NCI-H2081 treated with DMSO at 0.1 percent for 48 hours (cell line): ENCODE data around the gene ATP1A1.
A peak's percentile ranks its signal among the peaks of the same experiment; 100 is the strongest.

Source experiments
- DNase-seq: peaks from one replicate; lab custom pipeline; 2025; lab: John Stamatoyannopoulos, UW

The ATP1A1 gene

DNA sequence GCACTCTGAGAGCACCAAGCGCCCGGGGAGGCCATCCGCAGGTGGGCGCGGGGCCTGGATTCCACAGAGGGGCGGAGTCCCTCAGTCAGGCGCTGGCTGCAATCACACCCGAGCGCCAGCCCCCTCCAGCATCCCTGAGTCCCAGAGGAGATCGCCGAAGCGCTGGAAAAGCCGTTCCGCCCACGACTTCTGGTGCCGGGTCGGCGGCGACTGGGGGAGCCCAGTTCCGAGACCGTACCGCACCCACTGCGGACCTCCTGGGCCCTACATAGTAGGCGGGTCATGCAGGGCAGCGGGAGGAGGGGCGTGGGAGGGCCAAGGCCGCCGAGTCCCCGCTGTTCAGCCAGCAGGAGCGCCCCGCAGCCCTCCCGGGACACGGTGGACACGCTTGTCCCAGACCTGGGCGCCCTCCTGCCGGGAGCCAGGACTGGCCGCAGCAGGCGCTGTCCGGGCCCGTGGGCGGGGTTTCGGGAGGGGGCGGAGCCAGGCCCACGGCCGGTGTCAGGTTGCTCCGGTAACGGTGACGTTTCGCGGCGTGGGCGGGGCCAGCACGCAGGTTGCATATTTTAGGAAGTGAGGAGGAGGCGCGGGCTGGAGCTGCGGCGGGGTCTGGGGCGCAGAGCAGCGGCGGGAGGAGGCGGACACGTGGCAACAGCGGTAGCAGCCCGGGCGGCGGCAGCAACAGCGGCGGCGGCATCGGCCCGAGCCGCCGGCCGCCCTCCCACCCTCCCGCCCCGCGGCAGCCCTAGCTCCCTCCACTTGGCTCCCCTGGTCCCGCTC lies at the start of gene ATP1A1:
Gene ATP1A1 (plus strand): TSS at position 594 of the 780 bp plus-strand sequence. CDS start 268 bp downstream, outside the sequence.
- DNase-seq = peak; percentile 1

DNA sequence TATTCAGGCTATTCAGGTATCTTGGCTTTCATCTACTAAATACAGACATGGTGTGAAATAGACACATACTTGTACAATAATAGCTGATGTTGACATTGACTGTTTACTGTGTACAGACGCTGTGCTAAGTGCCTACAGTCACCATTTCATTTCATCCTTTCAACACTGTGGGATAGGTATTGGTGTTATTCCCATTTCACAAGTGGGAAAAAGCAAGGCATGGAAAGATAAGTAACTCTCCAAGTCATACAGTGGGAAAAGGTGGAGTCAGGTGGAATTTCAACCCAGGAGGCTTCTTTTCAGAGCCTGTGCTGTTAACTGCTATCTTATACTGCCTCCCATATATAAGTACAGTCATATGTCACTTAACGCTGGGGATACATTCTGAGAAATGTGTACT lies 49.6 kb upstream of the ATP1A1 start:
- no peak for DNase-seq

DNA sequence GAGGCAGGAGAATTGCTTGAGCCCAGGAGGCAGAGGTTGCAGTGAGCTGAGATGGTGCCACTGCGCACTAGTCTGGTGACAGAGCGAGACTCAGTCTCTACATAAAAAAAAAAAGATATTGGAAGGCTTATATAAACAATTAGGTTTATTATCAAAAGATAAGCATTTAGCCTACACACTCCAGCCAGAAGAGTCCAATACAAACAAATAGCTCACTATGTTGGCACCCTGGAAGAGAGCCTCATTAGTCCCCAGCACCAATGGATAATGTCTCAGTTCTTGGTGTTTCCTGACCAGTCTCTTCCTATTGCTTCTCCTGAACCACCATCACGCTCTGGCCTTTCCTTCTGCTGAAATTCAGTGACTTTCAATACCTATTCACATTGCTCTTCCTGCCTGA lies 48.6 kb upstream of the ATP1A1 start:
- DNase-seq = no peak

DNA sequence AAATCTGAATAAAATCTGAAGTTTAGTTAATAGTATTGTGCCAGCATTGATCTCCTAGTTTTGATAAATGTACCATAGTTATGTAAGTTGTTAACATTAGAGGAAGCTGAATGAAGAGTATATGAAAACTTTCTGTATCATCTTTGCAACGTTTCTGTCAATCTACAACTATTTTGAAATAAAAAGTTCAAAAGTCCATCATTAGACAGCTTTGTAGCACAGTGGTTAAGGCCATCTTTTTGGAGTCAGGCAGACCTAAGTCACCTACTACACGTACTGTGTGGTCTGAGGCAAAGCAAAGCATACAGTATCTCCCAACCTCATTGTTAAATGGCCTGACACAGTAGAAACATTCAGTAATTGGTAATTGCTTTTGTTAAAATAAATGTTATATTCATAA lies 47.9 kb upstream of the ATP1A1 start:
- DNase-seq = no peak

DNA sequence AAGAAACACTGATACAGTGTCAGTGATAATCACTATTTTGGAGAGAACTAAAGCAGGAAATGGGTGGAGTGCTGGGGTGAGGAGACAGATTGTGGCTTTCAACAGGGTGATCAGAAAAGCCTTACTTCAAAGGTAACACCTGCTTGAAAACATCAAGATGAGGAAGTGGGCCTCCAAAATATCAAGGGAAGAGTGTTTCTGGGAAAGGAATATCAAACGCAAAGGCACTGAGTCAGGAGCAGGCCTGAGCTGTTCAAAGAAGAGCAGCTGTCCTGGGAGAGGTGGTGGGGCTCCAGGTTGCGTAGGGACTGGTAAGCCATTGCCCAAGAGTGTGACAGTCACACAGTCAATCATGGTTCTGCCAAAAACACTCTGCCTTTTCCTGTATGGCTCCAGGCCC lies 47.1 kb upstream of the ATP1A1 start:
- DNase-seq = no peak

DNA sequence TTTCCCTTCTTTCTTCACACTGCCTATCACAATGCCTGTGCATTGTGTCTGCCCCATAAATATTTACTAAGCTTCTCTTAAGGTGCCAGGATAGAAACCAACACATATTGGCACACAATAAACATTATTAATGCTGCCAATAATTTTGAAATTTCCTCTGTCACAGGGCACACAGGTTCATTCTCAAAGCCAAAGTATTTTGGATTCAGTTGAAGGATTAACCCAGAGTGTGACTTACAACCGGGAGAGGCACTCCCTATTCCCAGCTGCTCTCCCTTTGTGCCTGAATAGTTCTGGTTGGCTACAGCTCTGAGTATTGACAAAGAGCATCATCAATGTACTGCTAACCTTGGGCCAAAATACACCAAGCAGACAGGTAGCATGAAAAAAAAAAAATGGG lies 46.6 kb upstream of the ATP1A1 start:
- no peak for DNase-seq

DNA sequence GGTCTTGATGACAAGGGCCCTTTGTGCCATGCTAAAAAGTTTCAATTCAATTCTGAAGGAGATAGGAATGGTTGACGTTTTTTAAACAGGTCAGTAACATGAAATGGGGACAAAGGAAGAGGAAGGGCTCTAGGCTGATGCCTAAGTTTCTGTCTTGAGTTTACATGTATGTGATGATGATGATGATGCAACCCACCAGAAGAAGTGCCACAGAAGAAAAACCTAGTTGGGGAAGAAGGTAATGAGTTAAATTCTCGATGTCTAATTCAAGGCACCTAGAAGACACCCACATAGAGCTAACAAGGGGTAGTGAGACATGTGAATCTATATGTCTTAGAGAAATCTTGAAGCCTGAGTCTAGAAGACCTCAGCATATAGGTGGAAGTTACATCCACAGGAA lies 44.4 kb upstream of the ATP1A1 start:
- DNase-seq = no peak

DNA sequence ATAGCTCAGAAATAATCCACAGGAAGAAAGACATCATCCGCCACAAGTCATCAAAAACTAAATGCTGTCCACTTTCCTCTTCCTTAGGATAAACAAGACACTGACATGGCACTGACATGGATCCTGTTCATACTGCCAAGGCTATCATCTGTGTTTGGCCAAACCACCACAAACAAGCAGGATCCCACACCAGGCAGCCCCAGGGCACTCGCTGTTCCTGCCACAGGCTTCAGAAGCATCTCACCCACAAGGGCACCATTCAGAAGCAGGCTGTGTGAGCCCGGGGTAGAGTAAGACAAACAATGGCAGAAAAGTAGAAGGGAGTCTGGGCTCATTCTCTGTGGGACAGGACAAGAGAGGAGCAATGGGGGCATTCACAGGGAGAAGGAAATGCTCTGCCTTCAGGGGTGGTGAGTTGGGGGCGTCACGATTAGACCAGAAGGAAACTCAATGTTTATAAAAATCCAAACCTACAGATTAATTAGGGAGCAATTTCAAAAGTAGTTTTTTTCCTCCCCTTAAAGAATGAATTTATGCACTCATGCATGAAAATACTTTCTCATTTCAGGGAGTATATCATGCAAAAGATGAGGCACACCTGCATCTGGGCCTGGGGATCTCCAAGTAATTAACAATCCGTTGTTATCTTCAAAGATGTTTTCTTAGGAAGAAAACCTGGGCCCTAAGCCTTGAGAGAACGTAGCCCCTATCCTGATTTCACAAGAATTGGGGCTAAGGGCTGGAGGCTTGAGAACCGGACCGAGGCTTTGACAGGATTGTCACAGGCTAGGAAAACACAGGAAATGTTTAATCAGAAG lies 43.3 kb upstream of the ATP1A1 start:
- no peak for DNase-seq

DNA sequence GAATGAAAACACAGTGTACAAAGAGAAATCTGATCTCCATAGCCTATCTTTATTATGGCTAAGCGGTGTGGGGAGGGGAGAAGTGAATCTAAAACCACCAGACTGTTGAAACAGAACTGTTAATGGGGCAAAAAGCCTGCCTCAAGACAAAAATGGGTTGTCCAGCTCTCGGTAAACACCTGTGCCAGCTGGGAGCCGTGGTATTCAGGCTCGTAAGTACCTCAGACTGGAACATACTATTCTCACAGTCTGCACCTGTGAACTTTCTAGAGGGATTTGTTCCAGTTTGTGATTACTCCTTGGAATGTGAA lies 42.7 kb upstream of the ATP1A1 start:
- no peak for DNase-seq

DNA sequence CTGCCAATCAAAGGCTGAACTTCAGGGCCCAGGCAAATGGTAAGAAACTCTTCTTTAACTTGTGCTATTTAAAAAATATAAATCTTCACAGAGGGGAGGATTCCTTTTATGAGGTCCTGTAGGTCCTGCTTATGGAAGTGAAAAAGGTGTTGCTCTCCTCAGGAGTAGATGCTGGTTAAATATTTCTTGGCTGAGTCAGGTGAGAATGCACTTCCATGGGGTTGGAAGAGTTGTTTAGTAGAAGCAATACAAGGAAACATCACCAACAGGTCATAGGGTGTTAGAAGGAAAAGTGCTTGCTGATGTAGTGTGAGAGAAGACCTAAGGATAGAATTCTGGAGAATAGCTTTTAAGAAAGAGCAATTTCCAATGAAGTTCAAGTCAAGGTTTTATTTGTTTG lies 42.2 kb upstream of the ATP1A1 start:
- DNase-seq = no peak

DNA sequence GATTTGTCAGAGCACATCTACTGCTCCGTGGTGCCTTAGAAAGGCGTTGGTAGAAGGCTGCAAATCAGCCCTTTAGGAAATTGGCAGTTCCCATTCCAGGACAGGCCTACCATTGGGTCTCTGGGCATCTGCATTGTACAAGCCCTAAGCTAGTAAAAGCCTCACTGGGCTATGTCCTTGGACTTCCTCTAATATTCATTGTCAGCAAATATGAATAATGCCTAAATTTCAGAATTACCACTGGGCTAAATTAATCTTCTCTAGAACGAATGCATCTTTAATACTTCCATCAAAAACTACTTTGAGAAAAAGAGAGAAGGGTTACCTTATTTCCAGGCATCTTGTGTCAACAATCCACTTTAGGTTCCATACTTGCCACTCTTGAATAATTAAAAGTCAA lies 41.5 kb upstream of the ATP1A1 start:
- DNase-seq = no peak

DNA sequence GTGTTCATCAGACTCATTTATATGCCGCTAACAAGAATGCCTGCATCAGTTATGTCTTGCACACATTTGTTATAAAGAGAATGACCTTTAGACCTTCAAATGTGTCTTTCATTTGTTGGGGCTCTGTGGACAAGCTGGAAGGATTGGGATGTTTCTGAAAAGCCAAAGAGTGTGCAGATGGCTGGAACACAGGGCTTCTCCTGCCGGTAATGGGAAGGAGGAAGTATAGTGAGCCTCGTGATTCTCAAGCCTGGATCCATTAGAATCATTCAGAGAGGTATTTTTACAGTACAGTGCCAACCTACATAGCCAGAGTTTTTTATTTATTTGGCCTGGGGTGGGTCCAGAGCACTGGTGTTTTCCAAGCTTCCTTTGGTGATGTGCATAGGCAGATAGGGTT lies 40.6 kb upstream of the ATP1A1 start:
- DNase-seq = no peak

DNA sequence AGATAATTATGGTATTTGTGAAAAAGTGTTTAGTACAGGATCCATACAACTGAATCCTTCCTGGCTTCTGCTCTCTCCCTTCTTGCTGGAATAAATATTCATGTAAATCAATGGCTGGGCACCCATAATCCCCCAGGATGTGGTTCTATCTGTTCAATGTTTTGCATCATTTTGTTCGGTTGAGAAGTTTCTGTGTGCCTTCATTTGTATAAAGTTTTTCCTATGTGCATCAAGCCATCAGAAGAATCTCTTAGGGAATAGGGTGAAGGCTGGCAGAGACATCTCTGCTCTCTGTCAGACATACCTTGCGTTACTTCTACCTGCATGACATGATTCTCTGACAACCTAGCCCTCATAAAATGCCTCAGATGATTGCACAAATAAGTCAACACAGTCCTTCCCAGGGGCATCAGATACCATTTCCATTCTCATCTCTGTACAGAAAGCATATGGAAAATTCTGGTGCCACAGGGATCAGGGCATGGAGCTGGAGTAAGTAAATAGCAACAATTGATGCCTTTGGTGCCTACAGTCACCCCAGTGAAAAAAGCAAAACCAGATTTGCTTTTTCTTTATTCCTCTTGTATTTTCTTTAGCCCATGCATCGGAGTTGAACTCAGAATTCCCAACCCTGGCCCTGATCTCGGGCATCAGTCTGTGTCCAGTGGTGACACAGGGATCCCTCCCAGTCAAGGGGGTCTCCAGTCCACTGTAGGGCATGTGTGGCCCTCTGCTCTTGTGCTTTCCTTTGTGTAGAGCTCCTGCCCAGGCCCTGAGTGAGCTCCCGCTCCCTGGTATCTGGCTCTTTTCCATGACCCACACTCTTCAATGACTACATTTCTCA lies 39.7 kb upstream of the ATP1A1 start:
- no peak for DNase-seq

DNA sequence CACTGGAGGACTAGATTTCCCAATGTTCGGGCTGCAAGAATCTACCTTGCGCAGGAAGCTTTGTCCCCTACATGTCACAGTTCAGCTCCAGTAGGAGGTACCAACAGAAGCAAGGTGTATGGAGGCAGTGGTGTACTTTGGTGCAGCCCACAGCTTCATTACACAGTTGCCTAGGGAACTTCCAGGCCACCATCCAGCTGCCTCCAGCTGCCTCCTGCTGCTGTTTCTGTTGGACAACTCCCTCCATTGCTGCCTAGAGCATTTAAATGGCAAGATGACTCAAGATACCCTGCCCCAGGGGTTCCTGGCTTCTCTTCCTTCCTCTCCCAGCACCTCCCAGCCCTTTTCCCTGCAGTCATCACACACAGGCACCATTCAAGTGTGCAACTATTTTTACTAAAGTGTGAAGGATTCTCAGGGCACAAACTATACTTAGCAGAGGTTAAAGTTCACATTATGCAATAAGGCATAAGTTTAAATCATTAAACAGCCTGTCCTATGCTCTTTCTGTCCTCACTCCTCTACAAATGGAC lies 39.0 kb upstream of the ATP1A1 start:
- DNase-seq = no peak

DNA sequence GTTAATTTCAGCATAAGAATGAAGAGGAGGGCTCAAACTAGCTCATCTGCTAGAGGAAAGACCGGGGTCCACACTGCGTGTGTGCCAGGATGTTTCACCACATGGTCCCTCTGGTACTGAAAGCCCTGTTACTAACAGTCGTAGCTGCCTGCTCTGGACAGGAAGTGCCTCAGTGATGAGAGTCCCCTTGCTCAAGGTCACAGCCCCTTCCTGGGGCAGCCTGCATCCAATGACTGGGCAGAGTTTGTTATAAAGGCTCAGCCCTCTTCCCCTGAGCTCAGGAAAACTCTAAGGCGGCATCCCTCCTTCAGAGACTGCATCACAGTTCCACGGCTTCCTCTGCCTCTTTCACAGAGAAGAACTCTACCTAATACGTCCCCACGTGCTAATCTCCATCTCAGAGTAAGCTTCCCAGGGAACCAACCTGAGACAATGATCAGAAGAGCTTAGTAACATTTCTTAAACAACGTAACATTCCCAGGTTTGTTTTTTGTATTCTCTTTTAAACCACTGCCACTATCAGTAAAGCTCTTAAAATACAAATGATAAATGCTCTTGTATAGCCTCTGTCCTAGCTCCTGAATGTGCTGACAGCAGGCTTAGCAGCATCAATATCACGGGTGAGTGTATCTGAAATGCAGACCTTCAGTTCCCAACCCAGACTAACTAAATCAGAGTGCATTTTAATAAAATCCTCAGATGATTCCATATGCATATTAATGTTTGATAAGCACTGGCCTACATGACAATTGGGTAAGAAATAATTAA lies 38.0 kb upstream of the ATP1A1 start:
- DNase-seq = no peak

DNA sequence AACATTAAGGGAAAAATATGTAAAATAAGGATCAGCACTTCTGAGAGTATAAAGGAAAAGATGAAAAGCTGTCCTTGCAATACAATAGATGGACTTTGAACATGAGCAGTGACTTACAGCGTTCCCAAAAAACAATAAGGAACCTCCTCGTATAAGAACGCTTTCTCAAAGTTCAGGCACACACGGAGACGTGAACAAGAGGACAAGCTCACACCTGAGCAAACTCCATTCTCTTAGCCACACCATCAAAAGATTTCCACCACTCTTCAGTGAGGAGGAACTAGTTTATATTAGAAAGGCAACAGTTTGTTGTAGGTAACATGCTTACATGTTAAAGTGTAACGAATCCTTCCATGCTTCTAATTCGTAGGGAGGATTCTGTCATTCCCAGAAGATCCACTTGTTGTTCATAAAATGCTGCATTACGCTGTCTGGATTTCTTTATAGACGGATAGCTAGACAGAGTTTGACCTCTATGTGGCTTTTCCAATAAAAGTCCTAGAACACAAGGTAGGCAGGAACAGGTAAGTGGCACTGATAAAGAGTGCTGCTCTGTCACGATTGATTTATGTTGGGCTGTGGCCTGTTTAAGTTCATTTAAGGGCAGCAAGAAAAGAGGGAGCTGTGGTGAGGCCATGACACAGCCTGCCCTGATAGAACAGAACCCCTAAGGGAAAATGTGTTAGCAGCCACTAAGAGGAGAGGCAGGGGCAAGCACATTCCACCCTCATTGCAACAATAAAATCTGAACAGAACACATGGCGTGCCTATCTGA lies 37.0 kb upstream of the ATP1A1 start:
- no peak for DNase-seq

DNA sequence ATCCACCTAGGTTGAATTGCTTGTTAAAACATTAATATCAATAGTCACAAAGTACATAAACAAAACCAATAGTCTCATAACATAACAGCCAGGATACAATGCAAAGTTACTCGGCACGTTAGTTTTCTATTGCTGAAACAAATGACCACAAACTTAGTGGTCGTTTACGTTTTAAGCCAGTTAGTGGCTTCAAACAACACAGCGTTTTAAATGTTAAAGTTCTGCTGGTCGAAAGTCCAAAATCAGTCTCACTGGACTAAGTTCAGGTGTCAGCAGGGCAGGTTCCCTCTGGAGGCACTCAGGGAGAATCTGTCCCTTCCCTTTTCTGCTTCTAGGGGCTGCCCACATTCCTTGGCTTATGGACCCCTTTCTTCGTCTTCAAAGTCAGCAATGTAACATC lies 35.6 kb upstream of the ATP1A1 start:
- DNase-seq = no peak

DNA sequence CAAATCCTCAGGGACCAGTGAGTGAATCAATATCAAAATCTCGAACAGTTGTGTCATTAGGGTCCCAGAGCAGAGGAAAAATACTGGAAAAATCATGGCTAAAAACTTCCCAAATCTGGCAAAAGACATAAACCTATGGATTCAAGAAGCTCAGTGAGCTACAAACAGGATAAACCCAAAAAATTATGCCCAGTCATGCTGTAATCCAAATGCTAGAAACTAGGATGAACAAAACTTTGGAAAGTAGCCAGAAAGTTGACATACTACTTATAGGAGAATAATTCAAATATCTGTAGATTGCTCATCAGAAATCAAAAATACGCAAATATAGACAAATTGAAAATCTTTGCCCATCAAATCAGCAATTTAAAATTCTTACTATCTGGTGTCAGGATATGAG lies 34.6 kb upstream of the ATP1A1 start:
- DNase-seq = no peak

DNA sequence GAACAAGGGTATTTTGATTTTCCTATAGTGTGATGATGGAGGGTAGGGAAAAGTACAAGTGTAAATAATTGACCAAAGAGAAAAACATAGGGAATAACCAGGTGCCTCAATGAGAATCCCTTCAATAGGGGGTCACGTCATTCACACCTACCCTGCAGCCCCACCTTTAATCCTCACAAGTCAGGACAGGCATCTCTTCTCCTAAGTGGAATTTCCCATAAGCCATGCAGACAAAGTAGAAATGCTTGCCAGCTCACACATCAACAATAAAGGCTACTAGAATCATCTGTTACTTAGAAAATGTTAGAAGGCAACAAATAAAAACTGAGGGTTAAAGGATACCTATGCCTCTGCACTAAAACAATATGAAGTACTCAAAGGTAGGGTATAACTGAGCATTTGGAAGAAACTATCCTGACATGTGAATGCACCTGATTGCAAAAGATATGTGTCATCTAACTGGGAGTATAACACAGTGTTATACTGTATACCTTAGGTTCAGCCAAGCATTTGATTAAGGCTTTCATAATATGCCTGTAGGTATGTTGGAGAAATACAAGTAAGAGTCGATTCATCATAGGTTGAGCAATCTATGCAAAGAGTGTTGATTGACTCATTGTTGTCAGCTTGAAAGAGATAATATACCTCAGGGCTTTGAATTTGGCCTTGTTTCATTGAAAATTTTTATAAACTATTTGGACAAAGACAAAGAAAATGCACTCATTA lies 32.4 kb upstream of the ATP1A1 start:
- no peak for DNase-seq

DNA sequence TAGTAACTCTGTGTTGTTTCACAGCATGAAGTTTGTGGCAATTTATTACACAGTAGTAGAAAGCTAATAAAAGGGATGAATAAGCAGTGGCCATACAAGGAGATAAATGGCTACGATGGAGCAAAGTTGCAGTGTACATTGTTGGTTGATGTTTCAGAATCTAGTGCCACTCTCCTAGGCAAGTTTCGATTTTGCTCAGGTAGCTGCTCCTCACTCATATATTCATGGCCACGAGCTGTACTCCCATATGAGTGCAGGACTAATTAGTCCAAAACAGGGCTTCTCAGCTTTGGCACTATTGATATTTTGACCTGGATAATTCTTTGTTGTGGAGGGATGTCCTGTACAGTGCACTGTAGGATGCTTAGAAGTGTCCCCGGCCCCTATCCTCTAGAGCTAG lies 30.0 kb upstream of the ATP1A1 start:
- no peak for DNase-seq
